Stimulated activated CD4-positive, alpha-beta T cell treated with anti-CD3 and anti-CD28 coated beads, TNF-alpha, amount 100 ng/mL, for 1 hour (primary cell): Measurements from ENCODE around the gene ARHGEF19.
"Not testable (repeated sequence)": the region's sequence is repeated elsewhere in the genome, so short reads cannot be mapped to it uniquely, and the experiment has no call there.

ENCODE experiments used
- DNase-seq, 3 donors: peaks; one replicate each; pipeline ENCODE4 v3.0.0-alpha.2; 2020; ENCODE audit warnings: low read depth in 3 of 3, low spot score in 1 of 3

The ARHGEF19 gene

DNA sequence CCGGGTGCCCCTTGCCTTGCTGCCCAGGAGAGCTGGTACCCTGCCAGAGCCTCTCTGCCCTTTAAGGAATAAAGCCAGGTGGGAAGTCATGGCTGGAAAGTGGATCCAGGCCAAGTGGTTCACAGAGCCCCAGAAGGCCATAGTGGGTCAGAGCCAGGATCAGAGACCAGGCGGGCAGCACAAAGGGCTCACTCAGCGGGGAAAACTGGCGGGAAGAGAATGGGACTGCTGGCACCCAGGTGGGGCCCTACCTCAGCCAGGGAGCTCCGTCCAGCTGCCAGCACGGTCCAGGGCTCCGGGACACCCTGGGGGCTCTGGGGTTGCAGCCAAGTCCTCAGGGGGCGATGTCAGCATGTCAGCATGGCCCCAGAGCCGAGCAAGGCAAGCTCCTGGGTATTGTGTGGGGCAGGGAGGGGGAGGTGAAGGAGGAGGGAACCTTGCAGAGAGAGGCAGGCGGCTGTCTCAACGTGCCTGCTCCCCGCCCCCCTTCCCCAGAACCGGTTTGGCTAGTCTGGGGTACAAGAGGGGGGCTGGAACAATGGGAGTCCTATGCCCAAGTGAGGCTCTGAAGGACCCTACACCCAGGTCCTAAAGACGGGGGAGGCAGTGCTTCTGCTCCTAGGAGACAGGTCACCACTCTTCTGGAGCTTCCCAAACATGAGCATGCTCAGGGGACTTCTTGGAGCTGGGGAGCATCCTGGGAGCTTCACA, at the start of gene ARHGEF19:
Gene ARHGEF19 (minus strand): TSS at position 402 of the 711 bp plus-strand sequence. CDS start 3,598 bp downstream, outside the sequence.
- no peak for DNase-seq

DNA sequence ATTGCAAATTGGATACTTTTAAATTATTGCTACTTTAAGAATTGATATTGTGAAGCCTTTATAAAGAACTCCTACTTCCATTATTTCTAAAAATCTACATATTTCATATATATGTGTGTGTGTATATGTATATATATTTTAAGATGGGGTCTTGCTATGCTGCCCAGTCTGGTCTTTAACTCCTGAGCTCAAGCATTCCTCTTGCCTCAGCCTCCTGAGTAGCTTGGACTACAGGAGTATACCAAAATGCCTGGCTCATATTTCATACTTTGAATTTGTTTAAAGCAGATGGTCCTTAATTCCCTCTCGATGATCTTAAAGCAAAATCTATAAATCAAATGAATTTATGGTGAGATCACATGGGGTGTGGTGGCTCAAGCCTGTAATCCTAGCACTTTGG, 49.6 kb upstream of the ARHGEF19 start:
- DNase-seq = no peak

DNA sequence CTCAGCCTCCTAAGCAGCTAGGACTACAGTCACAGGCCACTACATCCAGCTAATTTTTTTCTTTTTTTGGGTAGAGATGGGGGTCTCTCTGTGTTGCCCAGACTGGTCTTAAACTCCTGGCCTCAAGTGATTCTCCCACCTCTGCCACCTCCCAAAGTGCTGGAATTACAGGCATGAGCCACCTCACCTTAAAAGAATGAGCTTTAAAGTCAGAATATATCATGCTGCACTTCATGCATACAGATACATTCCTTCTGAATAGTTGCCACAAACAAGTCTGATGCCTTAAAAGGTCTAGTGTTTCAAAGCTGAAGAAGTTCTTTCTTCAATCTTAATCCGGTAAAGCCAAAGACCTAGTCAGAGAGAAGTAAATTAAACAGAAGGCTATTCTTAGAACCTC, 48.4 kb upstream of the ARHGEF19 start:
- DNase-seq = no peak

DNA sequence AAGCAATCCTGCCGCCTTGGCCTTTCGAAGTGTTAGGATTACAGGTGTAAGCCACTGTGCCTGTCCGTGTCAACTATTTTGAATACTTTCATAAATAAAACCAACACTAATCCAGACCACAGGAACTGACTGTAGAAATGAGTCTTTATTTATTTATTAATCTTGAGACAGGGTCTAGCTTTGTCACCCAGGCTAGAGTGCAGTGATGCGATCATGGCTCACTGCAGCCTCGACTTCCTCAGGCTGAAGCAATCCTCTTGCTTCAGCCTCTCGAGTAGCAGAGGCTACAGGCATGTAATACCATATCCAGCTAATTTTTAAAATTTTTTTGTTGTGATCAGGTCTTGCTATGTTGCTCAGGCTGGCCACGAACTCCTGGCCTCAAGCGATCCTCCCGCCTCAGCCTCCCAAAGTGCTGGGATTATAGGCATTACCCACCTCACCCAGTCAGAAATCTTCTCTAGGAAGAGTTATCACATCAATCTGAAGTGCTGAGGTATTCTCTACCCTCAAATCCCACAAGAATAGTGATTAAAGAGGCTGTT, 46.2 kb upstream of the ARHGEF19 start:
- DNase-seq = no peak

DNA sequence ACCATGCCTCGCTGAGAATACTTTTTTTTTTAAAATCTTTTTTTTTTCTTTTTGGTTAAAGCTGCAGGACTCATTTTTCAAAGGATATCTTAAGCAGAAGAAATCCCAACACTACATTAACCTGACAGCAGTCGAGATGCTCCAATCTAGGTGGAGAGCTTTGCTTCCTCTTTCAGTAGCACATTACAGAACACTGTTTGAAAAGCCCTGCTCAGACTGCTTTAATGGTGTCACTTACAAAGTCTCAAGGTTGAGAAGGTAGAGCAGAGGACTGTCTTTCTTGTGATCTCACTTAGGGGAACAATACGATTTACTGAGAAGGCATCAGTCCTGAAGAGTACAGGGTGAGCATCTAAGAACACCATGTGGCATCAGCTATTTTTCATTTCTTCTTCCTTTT, 45.5 kb upstream of the ARHGEF19 start:
- DNase-seq = no peak

DNA sequence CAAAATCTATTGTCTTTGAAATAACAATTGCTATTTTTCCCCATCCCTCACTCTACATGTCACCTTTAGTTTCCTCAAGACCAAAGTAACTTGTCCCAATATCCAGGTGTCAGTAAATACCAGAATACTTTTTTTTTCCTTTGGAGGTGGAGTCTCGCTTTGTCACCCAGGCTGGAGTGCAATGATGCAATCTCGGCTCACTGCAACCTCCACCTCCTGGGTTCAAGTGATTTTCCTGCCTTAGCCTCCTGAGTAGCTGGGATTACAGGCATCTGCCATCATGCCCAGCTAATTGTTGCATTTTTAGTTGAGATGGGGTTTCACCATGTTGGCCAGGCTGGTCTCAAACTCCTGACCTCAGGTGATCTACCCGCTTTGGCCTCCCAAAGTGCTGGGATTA, 45.1 kb upstream of the ARHGEF19 start:
- not testable (repeated sequence) for DNase-seq

DNA sequence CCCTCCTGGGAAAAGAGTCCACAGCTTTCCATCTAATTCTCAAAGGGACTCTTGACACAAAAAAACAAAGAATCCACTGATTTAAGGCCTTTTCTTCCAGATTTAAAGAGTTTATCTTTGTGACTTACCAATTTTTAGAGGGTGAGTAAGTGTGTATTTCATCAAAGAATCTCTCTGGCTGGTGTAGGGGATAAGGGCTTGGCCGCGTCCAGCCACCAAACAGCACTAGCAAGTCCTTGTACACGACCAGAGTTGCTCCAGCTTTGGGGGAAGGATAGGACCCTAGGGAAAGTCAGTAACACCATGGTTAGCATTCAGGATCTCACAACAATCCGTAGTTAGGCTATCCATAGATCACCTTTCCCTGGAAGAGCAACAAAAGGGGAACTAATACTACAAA, 44.0 kb upstream of the ARHGEF19 start:
- no peak for DNase-seq

DNA sequence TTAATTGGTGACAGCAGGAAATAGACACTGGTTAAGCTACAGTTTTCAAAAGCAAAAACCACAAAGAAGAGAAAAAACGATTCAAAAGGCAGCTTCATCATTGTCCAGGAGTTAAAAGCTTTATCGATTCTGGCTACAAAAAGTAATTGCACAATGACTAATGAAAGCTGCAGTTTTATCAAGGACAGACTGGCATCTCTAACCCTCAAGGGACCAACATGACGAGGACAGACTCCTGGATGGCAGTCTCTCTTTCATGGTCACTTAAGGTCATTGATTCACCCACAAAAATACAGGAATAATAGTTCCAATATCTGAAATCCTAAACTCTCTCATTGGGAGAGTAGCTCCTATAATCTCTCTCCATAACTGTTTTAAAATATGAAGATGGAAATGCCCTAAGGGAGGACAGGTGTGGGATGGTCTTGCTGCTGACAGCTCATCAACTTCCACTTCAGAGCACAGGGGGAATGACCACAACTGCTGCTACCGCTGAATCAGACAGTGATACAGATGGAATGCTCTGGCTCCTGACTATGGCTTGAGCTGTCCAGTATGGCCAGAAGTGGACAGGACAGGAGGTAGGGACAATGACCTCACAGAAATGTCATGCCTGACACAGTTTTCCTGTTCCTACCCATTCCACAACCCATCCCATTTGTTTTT, 41.9 kb upstream of the ARHGEF19 start:
- no peak for DNase-seq

DNA sequence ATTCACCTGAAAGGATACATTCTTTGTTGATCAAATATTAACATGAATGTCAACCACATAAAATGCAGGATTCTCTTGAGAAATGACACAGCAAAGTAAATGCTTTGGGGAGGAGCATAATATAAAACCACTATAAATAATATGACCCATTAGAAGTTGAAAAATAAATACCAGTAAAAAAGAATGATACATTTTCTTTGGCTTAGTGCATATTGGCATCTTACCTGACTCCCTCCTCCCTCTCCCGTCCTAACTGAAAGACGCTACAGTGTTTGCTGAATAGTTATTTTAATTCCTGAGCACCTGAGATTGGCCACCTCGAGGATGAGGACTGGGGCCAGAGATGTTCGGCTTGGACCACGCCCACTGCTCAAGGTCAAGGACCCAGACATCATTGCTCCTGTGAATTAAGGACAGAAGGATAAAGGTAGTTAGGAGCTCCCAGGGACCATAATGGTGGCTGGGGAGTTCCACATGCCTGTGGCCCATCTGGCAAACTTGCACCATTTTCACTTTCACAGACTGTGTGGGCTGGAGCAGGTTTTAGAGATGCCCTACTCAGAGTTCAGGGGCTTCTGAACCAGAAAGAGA, 41.0 kb upstream of the ARHGEF19 start:
- no peak for DNase-seq

DNA sequence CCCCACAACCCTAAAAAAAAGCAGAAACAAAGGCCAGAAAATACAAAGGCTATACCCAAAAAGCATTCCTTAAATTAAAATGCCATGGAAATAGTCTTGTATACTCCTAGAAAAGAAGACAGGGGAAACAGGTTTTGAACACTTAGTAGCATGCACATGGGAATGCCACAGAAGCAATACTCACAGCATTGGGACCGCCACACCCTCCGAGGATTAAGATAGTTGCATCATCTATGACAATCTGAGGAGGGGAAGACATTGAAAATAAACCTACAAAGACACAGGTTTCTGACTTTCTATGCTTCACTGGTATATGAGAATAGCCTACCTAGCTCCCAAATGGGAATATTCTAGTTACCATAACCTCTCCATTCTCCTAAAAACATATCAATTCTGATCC, 40.5 kb upstream of the ARHGEF19 start:
- DNase-seq = no peak

DNA sequence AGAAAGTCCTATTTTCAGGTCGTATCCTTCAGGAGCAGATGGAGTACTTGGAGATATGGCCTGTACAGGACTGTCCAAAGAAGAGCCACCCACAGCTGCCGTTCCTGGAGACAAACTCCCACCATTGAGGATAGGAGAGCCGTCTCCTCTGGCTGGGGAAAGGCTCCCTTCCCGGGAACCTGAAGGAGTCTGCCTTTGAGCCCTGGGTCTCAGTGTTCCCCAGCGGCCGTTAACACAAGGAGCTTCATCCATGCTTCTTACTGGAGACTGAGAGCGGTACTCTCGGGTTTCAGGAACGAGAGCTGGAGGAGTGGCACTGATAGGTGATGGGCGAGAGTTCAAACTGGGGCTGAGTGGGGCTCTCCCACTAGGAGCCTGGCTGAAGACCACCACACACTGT, 38.9 kb upstream of the ARHGEF19 start:
- DNase-seq = no peak

DNA sequence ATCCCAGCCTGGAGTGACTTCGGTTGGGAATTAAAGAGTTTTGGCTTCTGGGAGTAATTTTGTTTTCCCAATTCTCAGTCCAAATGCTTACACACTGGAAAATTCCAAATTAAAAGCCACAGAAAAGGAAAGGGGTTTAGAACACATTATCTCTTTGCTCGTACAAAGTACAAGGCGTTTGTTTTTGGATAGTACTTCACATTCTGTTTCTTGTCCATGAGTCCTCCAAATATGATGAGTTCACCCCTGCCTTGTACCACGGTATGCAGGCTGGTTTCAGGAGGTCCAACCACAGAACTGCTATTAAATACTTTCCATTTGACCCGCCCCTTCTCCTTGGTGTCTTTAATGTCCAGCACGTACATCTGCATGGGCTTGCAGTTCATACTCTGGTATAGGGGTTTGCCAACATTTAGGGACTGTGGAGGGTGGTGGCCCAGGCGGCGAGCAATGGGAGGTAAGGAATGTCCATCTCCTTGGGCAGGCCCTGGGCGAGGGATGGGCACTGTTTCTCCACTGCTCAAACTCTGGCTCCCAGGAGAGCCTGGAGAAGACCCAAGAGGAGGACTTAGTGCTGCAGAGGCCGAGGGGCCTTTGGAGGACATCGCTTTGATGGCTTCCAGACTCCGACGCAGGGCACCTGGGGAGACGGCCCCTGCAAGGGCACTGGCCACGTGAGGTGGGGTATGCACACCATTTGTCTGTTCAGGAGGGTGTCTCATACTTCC, 38.2 kb upstream of the ARHGEF19 start:
- no peak for DNase-seq

DNA sequence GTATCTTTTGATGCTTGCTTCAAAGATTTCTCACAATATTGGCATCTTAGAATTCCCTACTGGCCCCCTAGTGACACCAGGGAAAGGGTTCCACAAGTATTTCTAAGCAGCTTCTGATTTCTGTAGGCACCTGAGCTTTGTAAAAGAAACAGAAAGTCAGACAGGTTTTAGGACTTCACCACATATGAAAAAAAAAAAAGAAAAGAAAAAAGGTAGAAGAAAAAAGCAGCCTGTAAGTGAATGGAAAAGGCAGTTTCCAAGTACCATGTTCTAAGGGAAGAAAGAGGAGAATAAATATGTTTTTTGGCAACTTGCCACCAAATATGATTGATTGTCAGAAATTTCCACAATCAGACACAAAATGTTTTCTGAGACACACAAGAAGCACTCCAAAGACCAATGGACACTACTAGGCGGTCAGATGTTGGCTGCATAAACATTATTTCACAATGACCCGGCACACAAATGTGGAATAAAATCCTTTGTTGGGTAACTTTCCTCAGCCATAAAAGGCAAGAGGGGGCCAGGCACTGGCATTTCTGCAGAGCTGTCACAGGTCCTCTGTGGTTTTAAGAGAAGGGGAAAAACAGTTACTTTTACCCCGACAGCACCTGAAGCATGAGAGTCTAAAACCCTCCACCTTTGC, 37.3 kb upstream of the ARHGEF19 start:
- no peak for DNase-seq

DNA sequence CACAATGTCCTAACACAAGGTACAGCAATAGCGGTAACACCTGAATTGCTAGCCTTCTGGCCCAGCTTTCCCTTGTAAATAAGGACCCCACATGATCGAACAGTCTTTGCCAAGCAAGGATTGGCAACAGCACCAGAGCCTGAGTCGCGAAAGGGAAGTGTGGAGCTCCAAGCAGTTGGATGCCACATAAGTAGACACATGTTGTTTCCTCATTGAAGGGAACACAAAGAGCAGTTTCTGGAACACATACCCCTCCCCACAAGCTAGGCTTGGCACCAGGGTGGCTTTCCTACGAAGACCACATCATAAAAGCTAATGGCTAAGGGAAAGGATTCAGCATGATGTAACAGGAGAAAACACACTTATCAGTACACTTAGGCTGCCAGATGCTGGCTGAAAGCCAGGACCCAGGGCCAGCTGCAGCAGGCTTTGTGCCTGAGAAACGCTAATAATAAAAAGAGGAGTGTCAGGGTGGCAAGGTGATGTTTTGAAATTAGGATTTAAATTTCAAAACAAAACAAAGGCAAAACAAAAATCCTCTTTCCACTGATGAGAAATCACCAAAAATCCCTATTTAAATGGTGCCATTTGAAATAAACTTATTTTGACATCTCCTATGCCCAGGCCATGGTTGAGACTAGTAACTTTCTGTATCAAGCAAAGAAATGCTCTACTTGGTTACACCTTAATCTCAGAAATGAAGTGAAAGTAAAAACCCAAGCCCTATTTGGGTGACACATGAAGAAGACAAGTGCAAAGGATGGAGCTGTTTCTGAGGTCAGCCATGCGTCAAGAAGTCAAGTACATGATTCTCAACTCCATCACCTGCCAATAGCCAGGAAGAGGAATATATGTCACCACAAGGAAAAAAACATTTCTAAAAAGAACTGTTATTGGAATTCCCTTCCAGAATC, 36.4 kb upstream of the ARHGEF19 start:
- DNase-seq = no peak

DNA sequence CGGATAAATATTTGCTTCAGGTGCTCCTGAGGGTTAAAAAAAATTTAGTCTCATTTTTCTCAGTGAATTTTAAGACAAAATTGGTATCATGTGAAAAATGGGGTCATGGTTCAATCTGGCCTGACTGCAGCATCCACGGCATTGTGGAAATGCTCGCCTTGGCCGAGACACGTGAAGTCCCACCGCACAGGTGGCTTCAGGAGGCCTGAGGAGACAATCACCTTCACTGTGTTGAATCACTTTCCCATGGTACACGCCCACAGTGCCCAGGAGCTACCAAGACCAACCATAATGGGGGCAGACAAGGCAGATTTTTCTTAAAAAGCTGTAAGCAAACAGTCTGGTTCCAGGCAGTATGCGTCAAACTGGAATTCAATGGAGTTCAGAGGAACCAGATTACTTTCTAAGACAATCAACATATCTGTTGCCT, 35.6 kb upstream of the ARHGEF19 start:
- no peak for DNase-seq

DNA sequence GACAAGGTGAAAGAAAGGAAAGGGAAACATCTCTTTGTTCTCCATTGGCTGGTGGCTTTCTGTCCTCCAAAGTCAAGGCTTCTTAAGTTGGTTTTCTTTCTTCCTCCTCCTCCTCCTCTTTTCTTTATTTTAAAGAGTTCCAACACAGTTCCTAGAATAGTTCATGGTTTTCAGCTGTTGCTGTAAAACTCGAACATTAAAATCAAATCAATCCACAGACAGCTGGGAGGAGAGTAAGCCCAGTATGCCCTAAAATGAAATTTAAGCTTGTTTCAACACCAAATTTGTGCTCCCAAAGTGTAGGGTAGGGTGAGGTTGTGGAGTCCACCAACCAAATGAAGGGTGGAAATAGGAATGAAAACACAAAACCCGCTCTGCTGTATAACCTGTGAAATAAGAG, 35.0 kb upstream of the ARHGEF19 start:
- no peak for DNase-seq

DNA sequence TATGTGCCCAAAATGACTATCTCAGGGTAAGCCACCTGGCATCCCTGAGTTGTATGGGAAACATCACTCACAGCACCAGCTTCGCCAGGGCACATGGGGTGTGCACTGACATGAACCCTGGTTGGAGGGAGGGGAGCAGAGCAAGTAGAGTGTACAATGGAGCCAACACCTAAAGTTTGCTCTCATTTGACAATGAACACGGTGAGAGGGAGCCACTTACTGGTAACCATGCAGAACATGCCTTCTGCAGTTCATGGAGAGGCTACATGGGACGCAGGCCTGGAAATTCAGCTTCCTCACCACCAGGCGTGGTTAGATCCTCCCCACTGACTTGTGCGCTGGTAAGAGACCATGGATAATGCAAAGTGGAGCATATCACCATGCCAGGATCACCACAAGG, 34.5 kb upstream of the ARHGEF19 start:
- no peak for DNase-seq

DNA sequence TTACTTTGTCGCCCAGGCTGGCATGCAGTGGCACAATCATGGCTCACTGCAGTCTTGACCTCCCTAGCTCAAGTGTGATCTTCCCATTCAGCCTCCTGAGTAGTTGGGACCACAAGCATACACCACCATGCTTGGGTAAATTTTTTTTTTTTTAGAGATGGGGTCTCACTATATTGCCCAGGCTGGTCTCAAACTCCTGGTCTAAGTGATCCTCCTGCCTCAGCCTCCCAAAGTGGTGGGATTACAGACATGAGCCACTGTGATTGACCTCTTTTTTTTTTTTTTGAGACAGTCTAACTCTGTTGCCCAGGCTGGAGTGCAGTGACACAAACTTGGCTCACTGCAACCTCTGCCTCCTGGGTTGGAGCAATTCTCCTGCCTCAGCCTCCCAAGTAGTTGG, 33.8 kb upstream of the ARHGEF19 start:
- not testable (repeated sequence) for DNase-seq

DNA sequence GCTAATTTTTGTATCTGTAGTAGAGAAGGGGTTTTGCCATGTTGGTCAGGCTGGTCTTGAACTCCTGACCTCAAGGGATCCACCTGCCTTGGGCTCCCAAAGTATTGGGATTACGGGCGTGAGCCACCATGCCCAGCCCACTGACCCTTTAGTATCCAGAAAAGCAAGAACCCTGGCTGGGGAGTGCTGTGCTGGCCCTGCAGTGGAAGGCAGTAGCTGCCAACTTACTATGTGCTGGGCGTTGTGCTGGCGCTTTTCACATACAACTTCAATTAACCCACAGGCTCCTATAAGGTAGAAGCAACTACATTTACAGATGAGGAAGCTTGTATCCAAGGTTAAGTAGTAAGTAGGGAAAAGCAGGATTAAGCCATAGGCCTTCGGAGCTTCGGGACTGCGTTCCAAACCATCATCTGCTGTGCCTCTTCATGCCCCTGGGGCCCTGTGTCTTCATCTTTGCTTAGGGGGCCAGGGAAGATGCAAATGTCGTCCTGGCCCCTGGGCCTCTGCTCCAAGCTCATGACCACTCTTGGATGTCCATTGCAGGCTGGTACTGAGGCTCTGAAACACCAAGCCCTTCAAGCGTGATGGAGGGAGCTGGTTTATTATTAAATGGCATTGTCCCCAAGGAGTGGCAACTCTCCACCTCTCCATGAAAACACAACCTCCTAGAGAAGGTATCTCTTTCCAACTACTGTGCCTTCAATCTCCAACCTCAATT, 33.2 kb upstream of the ARHGEF19 start:
- no peak for DNase-seq
